GM19463 (cell line): ENCODE results near the gene PES1.
"Not testable (repeated sequence)": the region's sequence is repeated elsewhere in the genome, so short reads cannot be mapped to it uniquely, and the experiment has no call there.

ENCODE experiments used
- ATAC-seq: cut with Tn5 transposase; IDR thresholded peaks from one replicate; pipeline ENCODE4 v1.9.1; 2021; ENCODE audit warnings: mild to moderate bottlenecking, moderate library complexity; ENCODE audit not compliant: unreplicated experiment

PES1 gene

DNA sequence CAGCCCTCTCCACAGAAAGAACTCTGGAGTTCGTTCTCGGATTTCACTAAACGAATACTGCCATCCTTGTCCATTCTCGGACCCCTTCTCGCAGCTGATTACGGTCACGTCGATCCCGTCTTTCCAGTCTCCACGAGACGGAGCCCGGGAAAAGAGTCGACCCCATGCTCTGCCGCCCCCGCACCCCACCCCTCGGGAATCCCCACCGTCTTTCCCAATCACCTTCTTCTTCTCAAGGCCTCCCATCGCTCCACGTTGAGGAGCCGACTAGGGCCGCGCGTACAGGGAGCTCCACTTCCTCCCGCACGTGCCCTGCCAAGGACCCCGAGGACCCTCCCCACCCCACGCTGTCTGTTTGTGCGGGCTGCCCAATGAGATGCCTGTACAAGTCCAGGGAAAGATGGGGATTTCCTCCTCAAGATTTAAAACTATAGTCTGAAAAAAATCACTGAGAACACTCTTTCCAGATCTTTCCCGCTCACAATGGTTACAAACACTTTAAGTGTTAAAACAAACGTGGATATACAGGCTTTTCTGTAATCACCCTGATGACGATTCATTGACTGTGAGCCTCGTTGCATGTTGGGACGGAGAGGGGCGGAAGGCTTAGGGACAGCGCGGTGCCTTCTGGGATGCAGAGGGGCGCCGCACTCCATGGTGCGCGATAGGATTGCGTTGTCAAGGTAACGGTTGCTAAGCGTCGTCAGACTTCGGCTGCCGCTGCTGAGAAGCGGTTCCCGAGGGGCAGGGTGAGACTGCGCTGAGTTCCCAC lies at the start of gene PES1:
Gene PES1, minus strand, starts transcription at position 323 of the 772 bp plus-strand sequence. Its CDS starts 77 bp downstream, at position 246.
- ATAC-seq = peak; percentile 98

DNA sequence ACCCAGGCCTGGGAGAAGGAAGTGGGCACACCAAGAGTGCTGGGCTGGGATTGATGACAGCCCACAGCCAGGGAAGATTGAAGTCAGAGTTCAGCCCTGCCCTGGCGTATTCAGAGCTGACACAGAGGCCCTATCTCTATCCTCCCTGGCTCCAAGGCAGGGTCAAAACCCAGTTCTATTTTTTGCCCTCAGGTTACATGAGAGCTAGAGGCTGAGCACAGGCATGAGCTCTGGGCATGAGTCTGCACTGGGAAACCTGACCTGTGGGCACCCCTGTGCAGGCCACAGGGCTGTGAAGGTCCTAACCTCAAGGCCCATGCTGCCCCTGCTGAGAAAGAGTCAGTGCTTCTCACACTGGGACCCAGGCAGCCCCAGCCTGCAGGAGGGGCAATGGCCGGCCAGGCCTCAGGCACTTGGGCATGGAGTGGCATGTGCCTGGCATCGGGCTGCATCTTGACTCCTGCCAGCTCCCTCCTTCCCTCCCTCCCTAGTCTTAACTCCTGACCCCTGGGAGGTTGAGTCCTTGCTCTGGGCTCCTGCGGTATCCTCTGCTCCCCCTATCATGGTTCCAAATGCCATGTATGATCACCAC lies 49.2 kb upstream of the PES1 start:
- ATAC-seq = no peak

DNA sequence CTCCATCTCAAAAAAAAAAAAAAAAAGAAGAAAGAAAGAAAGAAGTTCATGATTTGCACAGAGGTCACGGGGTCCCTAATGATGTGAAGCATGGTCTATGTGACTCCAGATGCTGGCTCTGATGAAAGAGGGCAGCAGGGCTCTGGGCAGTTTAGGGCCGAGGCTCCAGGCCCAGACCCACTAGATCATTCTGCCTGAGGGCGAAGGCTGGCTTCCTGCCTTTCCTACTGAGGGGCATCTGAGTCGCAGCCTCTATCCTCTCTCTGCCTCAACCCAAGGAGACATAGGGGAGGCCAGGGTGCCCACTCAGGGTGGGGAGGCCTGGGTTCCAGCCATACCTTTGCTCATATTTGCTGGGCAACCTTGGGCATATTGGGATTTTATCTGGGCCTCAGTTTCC lies 48.7 kb upstream of the PES1 start:
- no peak for ATAC-seq

DNA sequence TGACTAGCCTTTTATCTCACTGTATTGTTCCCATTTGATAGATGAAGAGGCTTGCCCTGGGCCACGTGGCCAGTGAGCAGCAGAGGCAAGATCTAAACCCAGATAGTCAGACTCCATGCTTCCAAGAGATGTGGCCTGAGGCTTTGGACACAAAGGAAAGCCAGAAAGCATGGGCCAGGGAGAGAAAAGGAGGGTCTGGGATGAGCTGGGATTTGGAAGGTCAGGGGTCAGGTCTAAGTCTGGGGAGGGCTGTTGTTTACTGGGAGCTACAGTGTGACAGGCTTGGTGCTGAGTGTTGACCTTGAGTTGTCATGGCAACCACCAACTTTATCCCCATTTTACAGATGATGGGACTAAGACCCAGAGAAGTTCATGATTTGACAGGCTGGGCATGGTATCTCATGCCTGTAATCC lies 46.0 kb upstream of the PES1 start:
- no peak for ATAC-seq

DNA sequence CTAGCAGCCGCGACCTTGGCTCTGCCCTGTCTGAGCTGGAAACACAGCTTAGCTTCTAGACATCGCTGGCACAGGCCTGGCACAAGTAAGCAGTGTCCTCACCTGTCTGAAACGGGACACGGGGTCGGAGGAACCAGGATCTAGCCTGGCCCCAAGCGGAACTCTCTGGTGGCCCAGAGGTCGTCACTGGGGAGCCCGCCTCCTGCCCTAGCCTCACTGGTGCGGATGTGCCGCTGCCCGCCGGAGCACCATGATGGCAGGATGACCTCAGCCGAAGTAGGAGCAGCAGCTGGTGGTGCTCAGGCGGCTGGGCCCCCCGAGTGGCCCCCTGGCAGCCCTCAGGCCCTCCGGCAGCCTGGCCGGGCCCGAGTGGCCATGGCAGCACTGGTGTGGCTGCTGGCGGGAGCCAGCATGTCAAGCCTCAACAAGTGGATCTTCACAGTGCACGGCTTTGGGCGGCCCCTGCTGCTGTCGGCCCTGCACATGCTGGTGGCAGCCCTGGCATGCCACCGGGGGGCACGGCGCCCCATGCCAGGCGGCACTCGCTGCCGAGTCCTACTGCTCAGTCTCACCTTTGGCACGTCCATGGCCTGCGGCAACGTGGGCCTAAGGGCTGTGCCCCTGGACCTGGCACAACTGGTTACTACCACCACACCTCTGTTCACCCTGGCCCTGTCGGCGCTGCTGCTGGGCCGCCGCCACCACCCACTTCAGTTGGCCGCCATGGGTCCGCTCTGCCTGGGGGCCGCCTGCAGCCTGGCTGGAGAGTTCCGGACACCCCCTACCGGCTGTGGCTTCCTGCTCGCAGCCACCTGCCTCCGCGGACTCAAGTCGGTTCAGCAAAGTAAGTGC lies 44.7 kb upstream of the PES1 start:
- no peak for ATAC-seq

DNA sequence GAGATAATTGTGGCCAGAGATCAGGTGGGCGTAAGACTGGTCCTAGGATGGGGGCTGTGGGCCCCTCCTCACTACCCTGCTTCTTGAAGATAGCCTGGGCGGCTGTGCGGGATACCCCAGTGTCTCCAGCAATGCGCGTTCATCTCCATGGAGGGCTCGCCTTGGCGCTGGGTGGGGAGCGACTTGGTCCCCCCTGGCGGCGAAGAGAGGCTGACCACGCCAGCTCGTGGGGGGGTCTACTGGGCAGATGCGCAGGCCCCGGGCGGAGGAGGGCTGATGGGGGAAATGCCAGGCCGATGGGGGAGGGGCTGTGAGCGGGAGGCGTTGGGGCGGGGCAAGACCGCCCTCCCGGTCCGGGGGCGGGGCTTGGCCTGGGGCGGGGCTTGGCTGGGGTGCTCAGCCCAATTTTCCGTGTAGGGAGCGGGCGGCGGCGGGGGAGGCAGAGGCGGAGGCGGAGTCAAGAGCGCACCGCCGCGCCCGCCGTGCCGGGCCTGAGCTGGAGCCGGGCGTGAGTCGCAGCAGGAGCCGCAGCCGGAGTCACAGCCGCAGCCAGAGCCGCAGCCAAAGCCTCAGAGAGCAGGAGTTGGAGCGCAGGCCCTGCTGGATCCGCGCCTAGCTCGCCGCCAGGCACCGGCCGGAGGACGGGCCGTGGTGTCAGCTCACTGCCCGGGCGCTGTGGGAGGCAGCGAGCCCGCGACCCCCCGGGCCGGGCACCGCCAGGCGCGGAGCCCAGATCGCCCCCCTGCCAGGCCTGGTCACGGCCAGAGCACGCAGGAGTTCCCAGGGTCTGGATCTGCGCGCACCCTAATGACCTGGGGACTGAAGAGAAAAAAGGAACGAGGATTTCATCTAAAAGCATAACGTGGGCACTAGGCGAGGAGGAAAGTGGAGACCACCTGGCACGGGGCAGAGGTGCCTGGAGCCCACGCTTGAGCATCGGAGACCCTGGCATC lies 43.8 kb upstream of the PES1 start, which contains the start of gene SLC35E4:
Gene SLC35E4, plus strand, starts transcription at position 509 of the 953 bp plus-strand sequence. CDS start 670 bp downstream, outside the sequence.
- peak; percentile 60 for ATAC-seq

DNA sequence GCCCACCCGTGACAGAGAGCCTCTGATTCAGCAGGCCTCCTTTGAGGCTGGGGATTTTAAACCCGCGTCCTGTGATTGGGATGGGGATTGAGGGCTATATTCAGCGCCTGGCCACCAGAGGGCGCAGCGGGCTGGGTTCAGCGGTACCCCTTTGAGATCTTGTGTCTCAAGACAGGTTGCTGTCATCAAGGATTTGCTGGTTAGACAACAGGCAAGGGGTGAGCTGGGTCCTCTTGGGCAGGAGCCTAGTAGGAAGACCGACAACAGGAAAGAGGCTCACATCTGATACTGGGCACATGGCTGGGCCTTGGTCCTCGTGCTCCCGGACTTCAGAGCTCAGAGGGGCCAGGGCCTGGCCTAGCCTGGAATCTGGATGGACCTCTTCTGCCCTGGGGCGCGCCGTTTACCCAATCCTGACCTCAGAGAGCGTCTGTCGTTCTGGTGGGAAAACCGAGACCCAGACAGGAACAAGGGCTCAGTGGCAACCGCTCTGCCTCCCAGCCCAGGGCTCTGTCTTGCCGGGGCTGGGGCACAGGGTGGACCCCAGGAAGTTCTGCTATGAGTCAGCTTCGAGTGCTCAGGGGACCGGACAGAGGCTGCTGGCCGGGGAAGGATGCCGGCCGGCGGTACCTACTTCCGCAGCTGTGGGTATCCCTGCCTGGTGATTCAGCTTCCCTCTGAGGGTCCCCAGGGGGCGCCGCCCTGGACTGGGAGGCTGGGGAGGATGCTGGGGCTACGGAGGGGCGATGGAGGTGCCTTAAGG lies 42.9 kb upstream of the PES1 start:
- ATAC-seq = peak; percentile 61

DNA sequence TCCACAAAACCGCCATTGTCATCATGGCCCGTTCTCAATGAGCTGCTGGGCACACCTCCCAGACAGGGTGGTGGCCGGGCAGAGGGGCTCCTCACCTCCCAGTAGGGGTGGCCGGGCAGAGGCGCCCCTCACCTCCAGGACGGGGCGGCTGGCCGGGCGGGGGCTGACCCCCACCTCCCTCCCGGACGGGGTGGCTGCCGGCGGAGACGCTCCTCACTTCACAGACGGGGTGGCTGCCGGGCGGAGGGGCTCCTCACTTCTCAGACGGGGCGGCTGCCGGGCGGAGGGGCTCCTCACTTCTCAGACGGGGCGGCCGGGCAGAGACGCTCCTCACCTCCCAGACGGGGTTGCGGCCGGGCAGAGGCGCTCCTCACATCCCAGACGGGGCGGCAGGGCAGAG lies 39.8 kb upstream of the PES1 start:
- ATAC-seq = not testable (repeated sequence)

DNA sequence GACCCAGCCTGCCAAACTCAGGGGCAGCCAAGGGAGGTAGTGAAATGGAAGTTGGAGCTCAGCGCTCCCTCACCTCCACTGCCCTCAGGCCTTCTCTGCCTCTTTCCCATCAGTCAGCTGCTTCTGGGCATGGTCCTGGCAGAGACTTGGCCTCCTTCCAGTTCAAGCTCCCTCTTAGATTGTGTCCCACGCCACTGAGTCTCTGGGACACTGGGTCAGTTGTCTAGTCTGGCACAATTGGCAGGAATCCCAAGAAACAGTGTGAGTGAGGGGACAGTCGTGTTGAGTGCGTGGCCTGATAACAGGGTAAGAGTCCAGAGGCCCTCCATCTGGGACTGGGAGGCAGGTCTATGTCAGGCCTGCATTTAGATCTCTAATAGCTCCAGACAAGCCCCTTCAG lies 36.8 kb upstream of the PES1 start:
- no peak for ATAC-seq

DNA sequence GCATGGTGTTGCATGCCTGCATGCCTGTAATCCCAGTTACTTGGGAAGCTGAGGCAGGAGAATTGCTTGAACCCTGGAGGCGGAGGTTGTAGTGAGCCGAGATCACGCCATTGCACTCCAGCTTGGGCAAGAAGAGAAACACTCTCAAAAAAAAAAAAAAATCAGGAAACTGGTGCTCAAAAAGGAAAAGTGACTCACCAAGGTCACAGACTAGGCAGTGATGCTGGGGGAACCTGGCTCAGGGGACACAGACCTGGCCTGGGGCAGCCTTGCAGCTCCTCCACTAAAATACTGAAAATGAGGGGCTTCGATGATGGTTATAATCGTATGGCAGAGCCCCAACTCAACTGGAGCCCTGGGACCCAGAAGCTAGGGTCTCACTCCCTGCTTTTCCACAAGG lies 35.8 kb upstream of the PES1 start:
- no peak for ATAC-seq

DNA sequence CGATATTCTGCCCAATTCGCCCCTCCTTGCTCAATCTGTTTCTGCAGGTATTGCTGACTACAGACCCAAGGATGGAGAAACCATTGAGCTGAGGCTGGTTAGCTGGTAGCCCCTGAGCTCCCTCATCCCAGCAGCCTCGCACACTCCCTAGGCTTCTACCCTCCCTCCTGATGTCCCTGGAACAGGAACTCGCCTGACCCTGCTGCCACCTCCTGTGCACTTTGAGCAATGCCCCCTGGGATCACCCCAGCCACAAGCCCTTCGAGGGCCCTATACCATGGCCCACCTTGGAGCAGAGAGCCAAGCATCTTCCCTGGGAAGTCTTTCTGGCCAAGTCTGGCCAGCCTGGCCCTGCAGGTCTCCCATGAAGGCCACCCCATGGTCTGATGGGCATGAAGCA lies 34.7 kb upstream of the PES1 start:
- ATAC-seq = no peak

DNA sequence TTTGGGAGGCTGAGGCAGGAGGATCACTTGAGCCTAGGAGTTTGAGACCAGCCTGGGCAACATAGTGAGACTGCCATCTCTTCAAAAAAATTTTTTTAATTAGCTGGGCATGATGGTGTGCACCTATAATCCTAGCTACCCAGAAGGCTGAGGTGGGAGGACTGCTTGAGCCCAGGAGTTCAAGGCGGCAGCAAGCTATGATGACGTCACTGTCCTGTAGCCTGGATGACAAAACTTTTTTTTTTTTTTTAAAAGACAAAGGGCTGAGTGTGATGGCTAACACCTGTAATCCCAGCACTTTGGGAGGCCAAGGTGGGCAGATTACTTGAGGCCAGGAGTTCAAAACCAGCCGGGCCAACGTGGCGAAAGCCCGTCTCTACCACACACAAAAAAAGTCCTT lies 28.2 kb upstream of the PES1 start:
- ATAC-seq = not testable (repeated sequence)

DNA sequence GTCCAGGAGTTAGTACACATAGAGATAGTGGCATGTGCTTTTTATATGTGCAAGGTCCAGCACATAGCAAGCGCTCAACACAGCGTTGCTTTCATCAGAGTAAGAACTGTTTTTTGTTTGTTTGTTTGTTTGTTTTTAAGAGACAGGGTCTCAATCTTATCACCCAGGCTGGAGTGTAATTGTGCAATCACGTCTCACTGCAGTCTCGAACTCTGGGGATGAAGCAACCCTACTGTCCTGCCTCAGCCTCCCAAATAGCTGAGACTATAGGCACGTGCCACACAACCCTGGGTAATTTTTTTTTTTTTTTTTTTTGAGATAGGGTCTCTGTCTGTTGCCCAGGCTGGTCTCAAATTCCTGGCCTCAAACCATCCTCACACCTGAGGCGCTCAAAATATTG lies 26.1 kb upstream of the PES1 start:
- ATAC-seq = no peak

DNA sequence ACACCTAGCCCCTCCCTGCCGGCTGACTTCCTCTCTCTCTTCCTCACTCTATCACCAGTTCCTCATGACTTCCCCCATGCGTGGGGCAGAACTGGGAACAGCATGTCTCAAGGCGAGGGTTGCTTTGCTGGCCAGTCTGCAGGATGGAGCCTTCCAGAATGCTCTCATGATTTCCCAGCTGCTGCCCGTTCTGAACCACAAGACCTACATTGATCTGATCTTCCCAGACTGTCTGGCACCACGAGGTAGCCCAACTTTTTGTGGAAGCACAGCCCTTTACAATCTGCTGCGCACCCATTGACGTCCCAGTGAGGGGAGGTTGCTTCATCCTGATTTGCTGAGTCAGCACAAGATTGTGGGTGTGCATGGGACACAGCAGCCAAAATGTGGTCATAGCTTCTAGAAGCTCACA lies 23.8 kb upstream of the PES1 start:
- no peak for ATAC-seq

DNA sequence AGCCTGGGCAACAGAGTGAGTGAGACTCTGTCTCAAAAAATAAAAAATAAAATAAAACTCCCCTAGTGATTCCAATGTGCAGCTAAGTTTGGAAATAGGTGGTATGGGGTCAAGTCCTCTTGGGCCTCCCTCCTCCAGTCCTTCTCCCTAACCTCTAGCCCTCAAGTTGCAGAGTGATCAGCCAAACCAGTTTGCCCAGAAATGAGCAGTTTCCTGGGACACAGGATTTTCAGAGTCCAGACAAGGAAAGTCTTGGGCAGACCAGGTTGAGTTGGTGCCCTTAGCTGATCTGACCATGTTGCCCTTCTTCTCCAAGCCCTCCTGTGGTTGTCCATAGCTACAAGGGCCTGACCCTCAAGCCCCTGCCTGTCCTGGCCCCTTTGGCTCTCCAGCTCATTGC lies 23.2 kb upstream of the PES1 start:
- no peak for ATAC-seq

DNA sequence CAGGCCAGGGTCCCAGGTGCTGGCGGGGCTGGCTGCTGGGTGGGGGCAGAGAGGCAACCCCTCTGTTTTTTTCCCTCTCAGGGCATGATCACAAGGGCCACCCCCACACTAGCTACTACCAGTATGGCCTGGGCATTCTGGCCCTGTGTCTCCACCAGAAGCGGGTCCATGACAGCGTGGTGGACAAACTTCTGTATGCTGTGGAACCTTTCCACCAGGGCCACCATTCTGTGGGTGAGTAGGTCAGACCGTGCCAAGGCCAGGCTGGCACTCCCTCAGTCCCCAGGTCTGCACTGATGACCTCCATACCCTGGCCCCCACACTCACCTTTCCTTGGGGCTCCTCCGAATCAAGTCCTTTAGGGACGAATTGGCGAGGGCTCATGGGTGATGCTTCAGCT lies 22.6 kb upstream of the PES1 start:
- no peak for ATAC-seq

DNA sequence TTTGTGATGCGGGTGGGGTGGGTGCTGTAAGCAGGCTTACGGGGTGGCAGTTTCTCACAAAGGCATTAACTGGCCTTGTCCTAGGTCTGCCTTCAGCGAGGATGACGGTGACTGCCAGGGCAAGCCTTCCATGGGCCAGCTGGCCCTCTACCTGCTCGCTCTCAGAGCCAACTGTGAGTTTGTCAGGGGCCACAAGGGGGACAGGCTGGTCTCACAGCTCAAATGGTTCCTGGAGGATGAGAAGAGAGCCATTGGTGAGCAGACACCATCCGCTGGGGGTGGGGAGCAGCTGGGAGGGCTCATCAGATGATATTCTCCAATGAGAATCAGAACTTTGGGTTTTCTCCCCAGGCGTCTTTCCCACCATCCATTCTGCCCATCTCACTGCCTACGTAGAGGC lies 21.1 kb upstream of the PES1 start:
- no peak for ATAC-seq

DNA sequence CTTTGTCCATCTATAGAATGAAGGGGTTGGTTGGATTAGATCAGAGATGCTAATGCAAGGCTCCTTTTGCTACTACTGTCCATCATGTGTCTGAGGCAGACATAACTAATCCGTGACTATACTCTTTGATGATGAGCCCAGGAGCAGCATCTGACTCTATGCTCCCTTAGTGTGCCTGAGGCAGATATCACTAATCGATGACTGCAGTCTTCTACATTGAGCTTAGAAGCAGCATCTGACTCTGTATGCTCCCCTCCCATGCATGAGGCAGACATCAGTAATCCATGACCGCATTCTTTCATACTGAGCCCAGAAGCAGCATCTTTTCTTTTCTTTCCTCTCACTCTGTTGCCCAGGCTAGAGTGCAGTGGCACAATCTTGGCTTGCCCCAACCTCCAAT lies 19.5 kb upstream of the PES1 start:
- no peak for ATAC-seq

DNA sequence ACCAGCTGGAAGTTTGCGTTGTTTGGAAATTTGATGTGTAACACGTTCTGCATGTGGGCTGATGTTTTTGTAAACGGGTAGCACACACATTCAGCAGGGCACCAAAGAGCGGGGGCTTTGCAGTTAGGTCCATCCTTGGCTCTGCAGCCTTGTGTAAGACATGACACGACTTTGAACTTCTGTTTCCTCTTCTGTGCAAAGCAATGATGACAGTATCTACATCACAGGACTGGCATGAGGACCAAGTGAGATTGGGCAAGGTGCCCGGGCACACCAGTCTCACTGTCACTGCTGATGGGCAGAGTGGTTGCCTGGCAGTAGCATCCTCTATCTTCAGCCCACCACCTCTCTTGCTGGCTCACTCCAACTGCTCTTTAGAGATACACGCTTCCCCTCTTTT lies 18.6 kb upstream of the PES1 start:
- no peak for ATAC-seq
